RKO (cell line): ENCODE measurements around the gene EFCAB10.
"Not testable (repeated sequence)": the region's sequence is repeated elsewhere in the genome, so short reads cannot be mapped to it uniquely, and the experiment has no call there.

ENCODE experiments used
- DNase-seq: peaks from one replicate; pipeline ENCODE4 v3.0.0-alpha.2; 2016; ENCODE audit warnings: low spot score

Gene EFCAB10

GRCh38 chr7:105530546-105530945 lies 50.7 kb downstream of the EFCAB10 start:
- no peak for DNase-seq

GRCh38 chr7:105530126-105530525 lies 51.2 kb downstream of the EFCAB10 start:
- DNase-seq: no peak

- not testable (repeated sequence) for DNase-seq
Measured at GRCh38 chr7:105527737-105528136, 53.6 kb downstream of the EFCAB10 start.

GRCh38 chr7:105524840-105525239 lies 56.5 kb downstream of the EFCAB10 start:
- no peak for DNase-seq

DNA sequence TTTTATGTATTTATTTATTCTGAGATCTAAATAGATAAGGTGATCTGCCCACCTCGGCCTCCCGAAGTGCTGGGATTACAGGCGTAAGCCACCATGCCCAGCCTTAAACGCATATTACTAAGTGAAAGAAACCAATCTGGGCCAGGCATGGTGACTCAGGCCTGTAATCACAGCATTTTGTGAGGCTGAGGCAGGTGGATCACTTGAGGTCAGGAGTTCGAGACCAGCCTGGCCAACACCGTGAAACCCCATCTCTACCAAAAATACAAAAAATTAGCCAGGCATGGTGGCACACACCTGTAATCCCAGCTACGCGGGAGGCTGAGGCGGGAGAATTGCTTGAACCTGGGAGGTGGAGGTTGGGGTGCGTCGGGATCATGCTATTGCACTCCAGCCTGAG lies 56.9 kb downstream of the EFCAB10 start:
- DNase-seq: not testable (repeated sequence)

DNA sequence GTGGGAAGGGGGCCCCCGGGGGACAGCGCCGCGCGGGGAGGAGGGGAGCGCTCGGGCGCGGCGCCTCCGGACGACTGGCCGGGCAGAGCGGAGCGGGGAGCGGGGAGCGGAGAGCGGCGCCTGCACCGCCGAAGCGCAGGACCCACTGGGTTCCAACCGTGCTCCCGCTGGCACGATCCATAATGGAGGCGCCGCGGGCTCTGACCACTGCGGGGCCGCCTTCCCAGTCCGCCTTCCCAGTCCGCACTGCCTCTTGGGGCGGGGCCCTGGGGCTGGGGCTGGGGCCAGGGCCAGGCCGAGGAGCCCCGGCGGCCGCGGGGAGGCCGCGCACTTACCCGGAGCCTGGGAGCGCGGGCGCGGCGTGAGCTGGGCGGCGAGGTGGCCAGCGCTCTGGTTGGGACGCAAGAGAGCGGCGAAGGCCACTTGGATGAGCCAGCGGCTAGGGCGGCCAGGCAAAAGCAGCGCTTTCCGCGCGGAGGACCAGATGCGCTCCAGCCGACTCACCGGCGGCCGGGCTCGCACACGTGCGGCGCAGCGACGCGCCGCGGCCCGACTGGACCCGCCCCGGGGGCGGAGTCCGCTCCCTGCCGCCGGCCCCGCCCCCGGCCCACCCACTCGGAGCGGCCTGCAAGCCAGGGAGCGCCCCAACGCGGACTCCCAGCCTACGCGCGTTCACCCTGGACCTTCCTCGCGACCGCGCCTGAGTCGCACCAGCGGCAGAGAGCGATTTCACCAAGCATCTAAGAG lies 59.4 kb downstream of the EFCAB10 start, which contains the start of gene PUS7:
Gene PUS7 (minus strand): TSS at position 555 of the 747 bp plus-strand sequence. CDS start 13,759 bp downstream, outside the sequence.
- DNase-seq: peak; percentile 96

- peak; percentile 76 for DNase-seq
Measured at GRCh38 chr7:105521027-105521716, 60.1 kb downstream of the EFCAB10 start.

DNA sequence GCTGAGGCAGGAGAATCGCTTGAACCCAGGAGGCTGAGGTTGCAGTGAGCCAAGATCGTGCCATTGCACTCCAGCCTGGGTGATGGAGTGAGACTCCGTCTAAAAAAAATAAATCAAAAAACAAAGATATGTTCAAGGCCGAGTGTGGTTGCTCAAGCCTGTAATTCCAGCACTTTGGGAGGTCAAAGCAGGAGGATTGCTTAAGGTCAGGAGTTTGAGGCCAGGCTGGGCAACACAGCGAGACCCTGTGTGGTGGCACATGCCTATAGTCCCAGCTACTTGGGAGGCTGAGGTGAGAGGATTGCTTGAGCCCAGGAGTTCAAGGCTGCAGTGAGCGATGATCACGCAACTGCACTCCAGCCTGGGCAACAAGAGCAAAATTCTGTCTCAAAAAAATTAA lies 60.7 kb downstream of the EFCAB10 start:
- DNase-seq: peak; percentile 29

DNA sequence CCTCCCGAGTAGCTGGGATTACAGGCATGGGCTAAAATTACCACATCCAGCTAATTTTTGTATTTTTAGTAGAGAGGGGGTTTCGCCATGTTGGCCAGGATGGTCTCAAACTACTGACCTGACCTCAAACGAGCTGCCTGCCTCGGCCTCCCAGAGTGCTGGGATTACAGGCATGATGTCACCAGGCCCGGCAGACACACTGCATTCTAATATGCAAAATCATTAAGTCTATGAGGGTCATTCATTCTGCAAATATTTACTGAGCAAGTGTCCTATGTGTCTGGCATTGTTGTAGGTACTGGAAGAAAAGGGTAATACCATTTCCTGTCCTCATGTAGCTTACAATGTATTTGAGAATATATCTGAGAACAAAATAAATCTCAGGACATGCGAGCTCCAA lies 61.9 kb downstream of the EFCAB10 start:
- DNase-seq: peak; percentile 66

DNA sequence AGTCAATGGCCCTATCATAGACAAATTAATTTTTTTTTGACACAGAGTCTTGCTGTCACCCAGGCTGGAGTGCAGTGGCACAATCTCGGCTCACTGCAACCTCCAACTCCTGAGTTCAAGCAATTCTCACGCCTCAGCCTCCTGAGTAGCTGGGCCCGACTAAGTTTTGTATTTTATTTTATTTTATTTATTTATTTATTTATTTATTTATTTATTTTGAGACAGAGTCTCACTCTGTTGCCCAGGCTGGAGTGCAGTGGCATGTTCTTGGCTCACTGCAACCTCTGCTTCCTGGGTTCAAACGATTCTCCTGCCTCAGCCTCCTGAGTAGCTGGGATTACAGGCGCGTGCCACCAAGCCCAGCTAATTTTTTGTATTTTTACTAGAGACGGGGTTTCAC lies 65.7 kb downstream of the EFCAB10 start:
- not testable (repeated sequence) for DNase-seq
